GM21367 (cell line): Measurements from ENCODE around the gene RBFOX2.
"Not testable (repeated sequence)": the region's sequence is repeated elsewhere in the genome, so short reads cannot be mapped to it uniquely, and the experiment has no call there.

Experiments
- ATAC-seq: cut with Tn5 transposase; IDR thresholded peaks from one replicate; pipeline ENCODE4 v1.9.1; 2021; ENCODE audit not compliant: unreplicated experiment

The RBFOX2 gene

GRCh38 chr22:36028646-36029405 is at the start of gene RBFOX2:
Gene RBFOX2 (minus strand): TSS chr22:36028824. CDS start chr22:36028425, 399 bp downstream.
- no peak for ATAC-seq

- ATAC-seq, result no peak
Measured at GRCh38 chr22:36077271-36077670, 48.6 kb upstream of the RBFOX2 start.

- ATAC-seq, result no peak
Measured at GRCh38 chr22:36075724-36076123, 47.1 kb upstream of the RBFOX2 start.

- no peak for ATAC-seq
Measured at GRCh38 chr22:36075230-36075629, 46.6 kb upstream of the RBFOX2 start.

- no peak for ATAC-seq
Measured at GRCh38 chr22:36073476-36073875, 44.9 kb upstream of the RBFOX2 start.

GRCh38 chr22:36070645-36071044 is 42.0 kb upstream of the RBFOX2 start:
- ATAC-seq, result not testable (repeated sequence)

- ATAC-seq, result no peak
Measured at GRCh38 chr22:36069368-36069767, 40.7 kb upstream of the RBFOX2 start.

- ATAC-seq, result no peak
Measured at GRCh38 chr22:36068776-36069344, 40.2 kb upstream of the RBFOX2 start.

- no peak for ATAC-seq
Measured at GRCh38 chr22:36067235-36067558, 38.6 kb upstream of the RBFOX2 start.

- no peak for ATAC-seq
Measured at GRCh38 chr22:36065775-36066544, 37.3 kb upstream of the RBFOX2 start.

- ATAC-seq, result no peak
Measured at GRCh38 chr22:36065462-36065774, 36.8 kb upstream of the RBFOX2 start.

- ATAC-seq, result no peak
Measured at GRCh38 chr22:36064358-36064757, 35.7 kb upstream of the RBFOX2 start.

GRCh38 chr22:36056980-36057379 is 28.4 kb upstream of the RBFOX2 start:
- no peak for ATAC-seq

- no peak for ATAC-seq
Measured at GRCh38 chr22:36055376-36056295, 27.0 kb upstream of the RBFOX2 start.

- ATAC-seq, result not testable (repeated sequence)
Measured at GRCh38 chr22:36054446-36054845, 25.8 kb upstream of the RBFOX2 start.

GRCh38 chr22:36053242-36054147 is 24.9 kb upstream of the RBFOX2 start:
- ATAC-seq, result no peak

GRCh38 chr22:36052505-36052941 is 23.9 kb upstream of the RBFOX2 start:
- no peak for ATAC-seq

- no peak for ATAC-seq
Measured at GRCh38 chr22:36049678-36049997, 21.0 kb upstream of the RBFOX2 start.

- no peak for ATAC-seq
Measured at GRCh38 chr22:36048911-36049677, 20.5 kb upstream of the RBFOX2 start.
